ENCODE measurements around the gene MAP3K20. TPM values are rescaled to one million over a fixed set of nuclear protein-coding genes. Genes with fewer than 3 reads are reported as not detected.

The MAP3K20 gene
- total and polyA plus RNA-seq, 2 of the 8 experiments (the other 6 are each of a cell fraction or from before 2014, with no cell fraction given): 3.1 to 11.1 TPM

DNA sequence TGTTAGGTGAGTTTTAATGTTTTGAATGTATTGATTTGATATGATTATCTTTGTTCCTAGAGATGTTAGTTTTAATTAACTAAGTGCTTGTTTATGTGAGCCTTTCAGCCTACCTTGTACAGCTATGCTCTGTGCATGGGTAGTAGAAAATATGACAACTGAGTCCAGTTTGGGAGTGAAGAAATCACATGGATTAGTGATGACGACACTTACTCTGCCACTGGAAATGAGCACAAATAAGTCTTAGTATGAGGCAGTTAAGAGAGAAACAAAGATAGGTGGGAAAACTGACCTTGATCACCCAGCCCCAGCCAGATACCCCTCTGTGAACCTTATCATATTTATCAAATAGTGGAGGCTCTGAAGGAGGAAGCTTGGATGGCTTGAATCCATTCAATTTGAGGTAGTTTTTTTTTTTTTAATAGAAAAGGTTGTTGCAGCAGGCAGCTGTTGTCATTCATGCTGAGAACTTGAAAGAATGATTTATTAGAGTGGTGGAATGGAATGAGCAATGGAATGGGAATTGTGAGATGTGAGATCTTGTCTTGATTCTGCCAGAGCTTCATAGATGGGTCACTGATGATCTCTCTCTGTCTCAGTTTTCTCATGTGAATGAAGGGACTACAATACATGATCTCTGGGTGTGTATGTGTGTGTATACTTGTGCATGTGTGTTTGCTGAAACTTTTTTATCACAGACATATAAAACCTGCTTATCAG is 96.4 kb downstream of the MAP3K20 start:
- Histone ChIP-seq H2BK15ac (ENCODE audit: low read length) (no peak overlapping the region), H2BK12ac (ENCODE audit: low read depth, low read length) (no peak overlapping the region), H2BK5ac (ENCODE audit: low read depth, low read length) (no peak overlapping the region), H3K4me1 (replicated peaks in 1 of 4; ENCODE audit: control insufficient read depth in 3 of 4, insufficient read depth in 4 of 4, low read length in 3 of 4) (no peaks in the 10 kb centered on the region), H3K36me3 (ENCODE audit: control insufficient read depth in 2 of 4, insufficient read depth in 4 of 4, low read length in 3 of 4) (no peaks in the 10 kb centered on the region), H3K18ac (ENCODE audit: extremely low read depth, low read length) (no peak overlapping the region), H3K79me2 (ENCODE audit: control insufficient read depth in 1 of 2, insufficient read depth in 2 of 2, low read length in 2 of 2) (no peaks in the 10 kb centered on the region), H3K23me2 (ENCODE audit: low read depth, low read length) (peaks cover 2% of the 10 kb centered on the region; the same call in 1 of the 2 replicates), H2AFZ (ENCODE audit: low read length) (no peak overlapping the region), H3K23ac (ENCODE audit: insufficient read length) (no peak overlapping the region), H4K91ac (replicated peaks; ENCODE audit: insufficient read length, low read length) (no peak overlapping the region), H2BK120ac (replicated peaks; ENCODE audit: low read depth, low read length) (no peak overlapping the region), H4K20me1 (replicated peaks in 1 of 2; ENCODE audit: control insufficient read depth in 1 of 2, insufficient read depth in 2 of 2, low read length in 2 of 2) (no peaks in the 10 kb centered on the region), H3K9ac (replicated peaks in 1 of 4; ENCODE audit: extremely low read depth in 1 of 4, low read depth in 3 of 4, low read length in 3 of 4) (no peak overlapping the region), H3K4me2 (ENCODE audit: insufficient read depth in 1 of 2, low read depth in 2 of 2, low read length in 2 of 2) (no peak overlapping the region), H2AK5ac (ENCODE audit: low read depth, low read length) (no peak overlapping the region), H3K79me1 (ENCODE audit: low read depth, low read length) (no peaks in the 10 kb centered on the region), H4K5ac (ENCODE audit: insufficient read length, low read depth, low read length) (no peak overlapping the region), H4K8ac (ENCODE audit: extremely low read depth, insufficient read depth, low read length) (no peak overlapping the region), H3K4ac (replicated peaks; ENCODE audit: insufficient read length, low read depth, low read length) (no peak overlapping the region), H3K27me3 (replicated peaks in 1 of 4; ENCODE audit: control insufficient read depth in 3 of 4, extremely low read depth in 1 of 4, insufficient read depth in 3 of 4, low read length in 3 of 4) (no peaks in the 10 kb centered on the region), H3K9me3 (ENCODE audit: insufficient read depth in 2 of 2, low read depth in 1 of 2, low read length in 1 of 2) (no peaks in the 10 kb centered on the region), H3K14ac (ENCODE audit: insufficient read length) (no peak overlapping the region), H3K4me3 (ENCODE audit: extremely low read depth in 1 of 4, insufficient read depth in 2 of 4, low read depth in 3 of 4, low read length in 4 of 4) (no peak overlapping the region), H3K27ac (ENCODE audit: low read depth, low read length) (no peak overlapping the region), H3K56ac (replicated peaks; ENCODE audit: insufficient read length, low read depth, low read length) (no peak overlapping the region), H2BK20ac (ENCODE audit: low read length) (no peak overlapping the region)
- DNase-seq (ENCODE audit: low read depth in 1 of 2, low spot score in 2 of 2) (no peak), FAIRE-seq (no peak)
- WGBS, 2 experiments (ENCODE audit: extremely low coverage in 1 of 2, insufficient coverage in 1 of 2, insufficient read length in 1 of 2, insufficient replicate concordance in 2 of 2, low coverage in 1 of 2, low lambda C conversion rate in 2 of 2, missing lambda C conversion rate in 1 of 2): 86% methylated on average over 1 of the region's 1 CpG; no CpG with 5 or more reads in 1 of the 2 experiments
- ChIA-PET POLR2A (ENCODE audit: partially characterized antibody) (interaction anchor here (0.6 kb wide), 1 partner anchor 400 kb away, joined by 3 read pairs; no protein-coding TSS in a partner anchor), CTCF (ENCODE audit: partially characterized antibody) (interaction anchor here (0.6 to 1.3 kb wide), 3 partner anchors 39 to 132 kb away, joined by 3 to 8 read pairs (median 3); no protein-coding TSS in a partner anchor)
- TF ChIP-seq EP300 (IDR thresholded peaks at IDR 0.05; ENCODE audit: borderline replicate concordance in 1 of 2, low read depth in 2 of 2, low read length in 2 of 2) (no peak), FOSL1 (IDR thresholded peaks at IDR 0.05; ENCODE audit: insufficient read depth, low read depth, low read length) (no peak), CBX5 (IDR thresholded peaks at IDR 0.05; ENCODE audit: low read depth, low read length) (no peak)

Measured in H1 (cell line).